ENCODE measurements around the gene LLGL2.

Gene LLGL2

DNA sequence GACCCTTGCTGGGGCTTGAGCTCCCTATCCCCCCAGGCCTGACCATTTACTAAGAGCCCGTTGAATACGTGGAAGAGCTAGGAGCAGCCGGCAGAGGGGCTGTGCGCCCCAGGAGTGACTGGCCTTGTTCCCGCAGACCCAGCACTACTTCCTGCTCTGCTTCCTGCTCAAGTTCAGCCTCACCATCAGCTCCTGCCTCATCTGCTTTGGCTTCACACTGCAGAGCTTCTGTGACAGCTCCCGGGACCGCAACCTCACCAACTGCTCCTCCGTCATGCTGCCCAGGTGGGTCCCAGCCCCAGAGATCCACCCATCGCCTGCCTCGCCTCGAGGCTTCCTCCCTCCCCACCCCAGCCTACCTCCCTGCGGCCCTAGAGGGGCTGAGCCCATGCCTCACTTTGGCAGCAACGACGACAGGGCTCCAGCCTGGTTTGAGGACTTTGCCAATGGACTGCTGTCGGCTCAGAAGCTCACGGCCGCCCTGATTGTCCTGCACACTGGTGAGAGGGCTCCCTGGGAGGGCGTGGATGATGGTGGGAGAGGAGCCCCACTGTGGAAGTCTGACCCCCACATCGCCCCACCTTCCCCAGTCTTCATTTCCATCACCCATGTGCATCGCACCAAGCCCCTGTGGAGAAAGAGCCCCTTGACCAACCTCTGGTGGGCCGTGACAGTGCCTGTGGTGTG, 27.3 kb upstream of the LLGL2 start:
- Histone ChIP-seq H3K4me1 (ENCODE audit: control insufficient read depth, insufficient read depth, low read length) (peaks cover 5% of the 10 kb centered on the region), H3K27me3 (ENCODE audit: control insufficient read depth, insufficient read depth, low read length) (no peaks in the 10 kb centered on the region), H3K36me3 (ENCODE audit: control insufficient read depth, insufficient read depth, low read length) (peaks cover 47% of the 10 kb centered on the region), H3K9ac (ENCODE audit: low read length) (no peak overlapping the region), H3K27ac (ENCODE audit: low read depth, low read length) (no peak overlapping the region), H3K4me3 (ENCODE audit: low read length) (no peak overlapping the region)

- H3K4me3 ChIP-seq (ENCODE audit: low read length) = no peak overlapping the region
- H3K4me1 ChIP-seq (ENCODE audit: control insufficient read depth, insufficient read depth, low read length) = peaks cover 5% of the 10 kb centered on the region
- H3K27me3 ChIP-seq (ENCODE audit: control insufficient read depth, insufficient read depth, low read length) = no peaks in the 10 kb centered on the region
- no peak overlapping the region for H3K9ac ChIP-seq (ENCODE audit: low read length)
- no peak overlapping the region for H3K27ac ChIP-seq (ENCODE audit: low read depth, low read length)
- peaks cover 44% of the 10 kb centered on the region for H3K36me3 ChIP-seq (ENCODE audit: control insufficient read depth, insufficient read depth, low read length)
Observed at GRCh38 chr17:75498726-75499213, 26.7 kb upstream of the LLGL2 start.

DNA sequence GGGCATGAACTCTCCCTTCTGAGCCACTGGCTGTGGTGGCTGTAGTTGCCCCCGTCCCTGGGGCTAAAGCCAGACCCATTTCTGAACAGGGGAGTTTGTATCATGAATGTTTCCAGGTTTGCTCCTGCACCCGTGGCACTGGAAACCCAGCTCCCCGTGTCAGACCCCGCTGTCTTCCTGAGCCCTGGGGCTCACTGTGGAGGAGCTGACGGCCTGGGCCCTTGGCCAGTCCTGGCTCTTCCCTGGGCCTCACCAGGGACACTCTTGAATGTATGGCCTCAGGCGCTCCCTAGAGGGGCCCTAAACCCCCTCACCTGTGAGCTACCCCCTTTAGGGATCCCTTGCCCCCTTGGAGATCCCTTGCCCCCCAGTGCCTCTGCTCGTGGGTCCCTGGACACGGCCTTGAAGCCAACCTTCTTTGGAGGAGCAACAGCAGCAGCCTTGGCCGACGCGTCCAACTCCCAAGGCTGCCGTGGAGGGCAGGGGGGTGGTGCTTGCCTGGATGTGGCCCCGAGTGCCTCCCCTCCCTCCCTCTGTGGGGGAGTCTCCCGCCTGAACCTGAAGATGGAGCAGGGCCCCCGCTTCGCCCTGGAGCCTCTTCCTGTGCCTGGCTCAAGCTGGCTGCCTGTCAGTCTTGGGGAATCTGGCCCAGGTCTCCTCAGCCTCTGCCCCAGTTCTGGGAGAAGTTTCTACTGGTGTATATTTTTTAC, 26.0 kb upstream of the LLGL2 start:
- Histone ChIP-seq H3K36me3 (ENCODE audit: control insufficient read depth, insufficient read depth, low read length) (peaks cover 40% of the 10 kb centered on the region), H3K27ac (ENCODE audit: low read depth, low read length) (peak overlapping the region; percentile 47), H3K27me3 (ENCODE audit: control insufficient read depth, insufficient read depth, low read length) (no peaks in the 10 kb centered on the region), H3K9ac (ENCODE audit: low read length) (no peak overlapping the region), H3K4me3 (ENCODE audit: low read length) (no peak overlapping the region), H3K4me1 (ENCODE audit: control insufficient read depth, insufficient read depth, low read length) (peaks cover 5% of the 10 kb centered on the region)

DNA sequence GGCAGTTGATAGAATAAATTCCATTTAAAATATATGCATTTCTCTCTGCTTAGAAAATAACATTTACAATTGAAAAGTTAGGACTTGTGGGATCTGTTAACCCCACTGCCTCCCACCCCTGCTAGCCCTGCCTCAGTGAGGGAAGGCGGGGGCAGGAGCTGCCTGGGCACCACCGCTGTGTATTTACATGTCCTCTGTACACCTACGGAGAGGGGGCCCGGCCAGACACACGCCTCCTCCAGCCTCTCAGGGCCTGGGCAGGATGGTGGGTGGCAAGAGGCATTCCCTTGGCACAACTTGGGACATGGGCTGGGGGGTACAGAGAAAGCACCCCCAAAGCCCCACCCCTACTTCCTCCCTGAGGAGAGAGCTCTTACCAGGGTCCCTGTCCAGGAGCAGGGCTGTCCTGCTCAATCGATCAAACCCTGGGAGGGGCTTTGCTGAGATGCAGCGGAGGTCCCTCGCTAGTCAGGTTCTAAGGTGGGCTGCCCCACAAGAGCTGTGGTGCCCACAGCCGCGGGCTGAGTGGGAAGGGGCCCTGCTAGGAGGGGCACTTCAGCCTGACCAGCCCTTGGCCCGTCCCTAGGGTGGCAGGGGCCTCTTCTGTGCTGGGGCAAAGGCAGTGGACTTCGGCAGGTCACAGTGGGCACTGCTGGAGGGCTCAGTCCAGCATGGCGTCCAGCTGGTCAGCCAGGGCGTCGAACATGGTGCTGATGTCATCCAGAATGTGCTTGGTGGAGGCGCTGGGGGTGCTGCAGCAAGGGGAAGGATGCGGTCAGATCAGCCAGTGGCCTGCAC, 24.9 kb upstream of the LLGL2 start:
- Histone ChIP-seq H3K27ac (ENCODE audit: low read depth, low read length) (peak overlapping the region; percentile 52), H3K9ac (ENCODE audit: low read length) (no peak overlapping the region), H3K36me3 (ENCODE audit: control insufficient read depth, insufficient read depth, low read length) (peaks cover 32% of the 10 kb centered on the region), H3K4me1 (ENCODE audit: control insufficient read depth, insufficient read depth, low read length) (peaks cover 5% of the 10 kb centered on the region), H3K4me3 (ENCODE audit: low read length) (no peak overlapping the region), H3K27me3 (ENCODE audit: control insufficient read depth, insufficient read depth, low read length) (no peaks in the 10 kb centered on the region)

DNA sequence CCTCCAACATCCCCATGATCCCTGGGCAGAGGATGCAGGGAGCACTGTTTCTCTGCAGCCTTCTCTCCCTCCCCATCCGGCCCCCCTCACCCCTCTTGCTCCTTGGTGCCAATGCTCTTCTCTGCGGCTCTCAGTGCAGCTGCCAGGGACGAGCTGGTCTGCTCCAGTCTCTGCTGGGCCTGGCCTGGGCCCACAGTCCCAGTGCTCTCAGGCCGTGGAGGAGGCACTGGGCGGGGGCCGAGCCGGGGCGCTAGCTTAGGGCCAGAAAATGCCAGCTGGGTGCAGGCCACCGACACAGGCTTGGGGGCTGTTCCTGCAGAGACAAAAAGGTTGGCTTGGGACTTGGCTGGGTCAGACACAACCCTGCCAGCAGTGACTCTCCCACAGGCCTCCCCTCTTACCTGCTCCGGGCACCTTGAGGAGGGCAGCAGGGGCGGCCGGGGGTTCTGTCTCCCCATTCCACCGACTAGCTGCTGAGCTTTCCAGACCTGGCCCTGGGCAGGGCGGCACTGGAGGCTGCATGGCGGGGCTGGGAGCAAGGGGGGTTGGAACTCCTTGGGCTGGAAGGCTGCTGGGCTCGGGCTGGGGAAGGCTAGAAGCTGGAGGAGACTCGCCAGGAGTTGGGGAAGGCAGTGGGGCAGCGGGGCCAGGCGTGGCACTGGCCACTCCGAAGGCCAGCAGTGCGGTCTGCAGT, 24.0 kb upstream of the LLGL2 start:
- H3K27me3 ChIP-seq (ENCODE audit: control insufficient read depth, insufficient read depth, low read length) = no peaks in the 10 kb centered on the region
- no peak overlapping the region for H3K9ac ChIP-seq (ENCODE audit: low read length)
- H3K4me1 ChIP-seq (ENCODE audit: control insufficient read depth, insufficient read depth, low read length) = peaks cover 5% of the 10 kb centered on the region
- peak overlapping the region; percentile 78 for H3K27ac ChIP-seq (ENCODE audit: low read depth, low read length)
- H3K36me3 ChIP-seq (ENCODE audit: control insufficient read depth, insufficient read depth, low read length) = peaks cover 31% of the 10 kb centered on the region
- H3K4me3 ChIP-seq (ENCODE audit: low read length) = no peak overlapping the region

DNA sequence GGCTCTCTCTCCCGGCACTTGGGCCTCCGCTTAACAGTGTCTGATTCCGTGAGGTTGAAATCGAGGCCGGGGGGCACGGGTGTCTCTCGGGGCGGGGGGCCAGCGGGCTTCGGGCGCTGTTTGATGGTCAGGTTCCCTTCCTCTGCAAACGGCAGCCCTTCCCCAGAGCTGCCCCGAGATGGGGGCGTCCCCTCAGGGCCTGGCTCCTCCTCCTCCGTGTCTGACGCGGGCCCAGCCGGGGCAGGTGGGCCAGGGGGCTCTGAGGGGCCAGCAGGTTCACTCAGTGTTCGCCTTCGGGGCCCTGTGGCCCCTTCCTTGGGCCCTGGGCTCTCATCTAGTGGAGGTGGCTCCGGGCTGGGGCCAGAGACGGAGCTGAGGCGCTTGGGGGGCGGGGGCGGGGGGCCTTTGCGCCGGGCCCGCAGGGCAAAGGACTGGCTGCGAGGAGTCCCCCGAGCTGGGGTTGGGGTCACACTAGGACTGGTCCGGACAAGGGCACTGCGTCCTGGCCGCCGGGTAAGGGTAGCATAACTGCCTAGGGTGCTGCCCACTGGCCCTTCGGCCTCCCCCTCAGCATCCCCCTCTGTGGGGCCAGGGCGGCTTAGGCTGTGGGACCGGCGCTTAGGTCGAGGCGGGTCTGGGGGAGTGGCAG, 23.3 kb upstream of the LLGL2 start:
- peaks cover 29% of the 10 kb centered on the region for H3K36me3 ChIP-seq (ENCODE audit: control insufficient read depth, insufficient read depth, low read length)
- H3K27ac ChIP-seq (ENCODE audit: low read depth, low read length) = peak overlapping the region; percentile 78
- no peaks in the 10 kb centered on the region for H3K27me3 ChIP-seq (ENCODE audit: control insufficient read depth, insufficient read depth, low read length)
- H3K4me1 ChIP-seq (ENCODE audit: control insufficient read depth, insufficient read depth, low read length) = peaks cover 5% of the 10 kb centered on the region
- no peak overlapping the region for H3K4me3 ChIP-seq (ENCODE audit: low read length)
- H3K9ac ChIP-seq (ENCODE audit: low read length) = no peak overlapping the region

DNA sequence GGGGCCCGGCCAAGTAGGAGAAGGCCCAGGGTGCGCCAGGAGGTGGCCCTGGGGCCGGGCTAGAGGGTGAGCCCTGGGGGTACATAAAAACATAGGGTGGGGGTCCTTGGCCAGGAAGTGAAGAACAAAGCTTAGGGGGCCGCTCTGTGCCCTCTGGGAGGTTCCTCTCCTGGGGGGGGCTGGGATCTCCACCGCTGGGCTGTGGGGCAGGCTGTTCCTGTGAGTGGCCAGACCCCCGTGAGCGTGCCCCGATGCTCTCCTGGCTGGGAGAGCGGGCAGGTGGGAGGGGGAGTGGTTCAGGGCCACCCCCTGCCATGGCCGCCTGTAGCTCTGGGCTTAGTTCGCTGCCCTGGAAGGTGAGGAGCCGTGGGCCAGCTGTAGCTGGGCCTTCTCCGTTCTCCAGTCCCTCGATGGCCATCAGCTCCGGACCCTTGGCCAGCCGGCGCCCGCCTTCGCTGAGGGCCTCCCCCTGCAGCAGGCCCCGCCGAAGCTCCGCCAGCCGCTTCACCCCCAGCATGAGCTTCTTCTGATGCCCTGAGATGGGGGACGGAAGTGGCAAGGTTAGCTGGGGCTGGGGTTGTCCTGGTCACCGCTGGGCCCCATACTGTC, 22.7 kb upstream of the LLGL2 start:
- peaks cover 27% of the 10 kb centered on the region for H3K36me3 ChIP-seq (ENCODE audit: control insufficient read depth, insufficient read depth, low read length)
- peaks cover 5% of the 10 kb centered on the region for H3K4me1 ChIP-seq (ENCODE audit: control insufficient read depth, insufficient read depth, low read length)

GRCh38 chr17:75503337-75503950, 22.1 kb upstream of the LLGL2 start:
- Histone ChIP-seq H3K4me1 (ENCODE audit: control insufficient read depth, insufficient read depth, low read length) (peaks cover 5% of the 10 kb centered on the region), H3K9ac (ENCODE audit: low read length) (no peak overlapping the region), H3K27me3 (ENCODE audit: control insufficient read depth, insufficient read depth, low read length) (no peaks in the 10 kb centered on the region), H3K4me3 (ENCODE audit: low read length) (no peak overlapping the region), H3K27ac (ENCODE audit: low read depth, low read length) (no peak overlapping the region), H3K36me3 (ENCODE audit: control insufficient read depth, insufficient read depth, low read length) (peaks cover 22% of the 10 kb centered on the region)

More for the DNA sequence above, 22.7 kb upstream of the LLGL2 start:
- peak overlapping the region; percentile 21 for H3K27ac ChIP-seq (ENCODE audit: low read depth, low read length)
- no peaks in the 10 kb centered on the region for H3K27me3 ChIP-seq (ENCODE audit: control insufficient read depth, insufficient read depth, low read length)
- no peak overlapping the region for H3K9ac ChIP-seq (ENCODE audit: low read length)
- H3K4me3 ChIP-seq (ENCODE audit: low read length) = no peak overlapping the region

GRCh38 chr17:75503976-75504346, 21.5 kb upstream of the LLGL2 start:
- Histone ChIP-seq H3K27ac (ENCODE audit: low read depth, low read length) (no peak overlapping the region), H3K4me1 (ENCODE audit: control insufficient read depth, insufficient read depth, low read length) (peaks cover 8% of the 10 kb centered on the region), H3K9ac (ENCODE audit: low read length) (no peak overlapping the region), H3K36me3 (ENCODE audit: control insufficient read depth, insufficient read depth, low read length) (peaks cover 19% of the 10 kb centered on the region), H3K27me3 (ENCODE audit: control insufficient read depth, insufficient read depth, low read length) (no peaks in the 10 kb centered on the region), H3K4me3 (ENCODE audit: low read length) (no peak overlapping the region)

- H3K4me3 ChIP-seq (ENCODE audit: low read length) = no peak overlapping the region
- H3K4me1 ChIP-seq (ENCODE audit: control insufficient read depth, insufficient read depth, low read length) = peaks cover 8% of the 10 kb centered on the region
- no peaks in the 10 kb centered on the region for H3K27me3 ChIP-seq (ENCODE audit: control insufficient read depth, insufficient read depth, low read length)
- H3K27ac ChIP-seq (ENCODE audit: low read depth, low read length) = no peak overlapping the region
- H3K9ac ChIP-seq (ENCODE audit: low read length) = no peak overlapping the region
- H3K36me3 ChIP-seq (ENCODE audit: control insufficient read depth, insufficient read depth, low read length) = peaks cover 19% of the 10 kb centered on the region
Observed at GRCh38 chr17:75504347-75505151, 20.9 kb upstream of the LLGL2 start.

DNA sequence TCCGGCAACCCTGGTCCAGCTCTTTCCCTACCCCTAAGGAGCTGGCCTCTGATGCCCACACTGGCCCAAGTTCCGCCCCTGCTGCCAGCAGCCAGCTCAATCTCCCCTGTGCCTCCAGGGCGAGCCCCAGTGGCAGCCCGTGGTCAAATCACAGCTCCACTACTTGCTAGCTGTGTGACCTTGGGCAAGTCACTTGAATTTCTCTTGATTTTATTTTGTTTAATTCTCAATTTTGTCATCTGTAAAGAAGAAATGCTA, 20.4 kb upstream of the LLGL2 start:
- Histone ChIP-seq H3K27ac (ENCODE audit: low read depth, low read length) (no peak overlapping the region), H3K4me3 (ENCODE audit: low read length) (no peak overlapping the region), H3K4me1 (ENCODE audit: control insufficient read depth, insufficient read depth, low read length) (peaks cover 8% of the 10 kb centered on the region), H3K9ac (ENCODE audit: low read length) (no peak overlapping the region), H3K36me3 (ENCODE audit: control insufficient read depth, insufficient read depth, low read length) (peaks cover 19% of the 10 kb centered on the region), H3K27me3 (ENCODE audit: control insufficient read depth, insufficient read depth, low read length) (no peaks in the 10 kb centered on the region)
